MCF 10A (cell line): ENCODE measurements around the gene C11orf54. TPM values are rescaled to one million over a fixed set of nuclear protein-coding genes. Genes with fewer than 3 reads are reported as not detected.

Experiments used
- BruUV-seq: library from RNA; stranded (reverse); fragments of 400-500 nt; replicated peaks from 2 replicates; lab custom pipeline; 2021; lab: Mats Ljungman, UMichigan
- CTCF ChIA-PET: fragments of 300-600 bp; sonication (Branson Sonifier 250); formaldehyde crosslinking; extraction: SDS; loops from one replicate; lab custom pipeline; 2021; ENCODE audit warnings: antibody characterized with exemption, inconsistent platforms; lab: Yijun Ruan, JAX
- POLR2A ChIA-PET: fragments of 300-600, 350-650 bp; sonication (Branson Sonifier 250); formaldehyde crosslinking; extraction: SDS; loops from one replicate; lab custom pipeline; 2020; ENCODE audit warnings: antibody characterized with exemption, inconsistent platforms; lab: Yijun Ruan, JAX
- DNase-seq: peaks from one replicate; pipeline ENCODE4 v3.0.0-alpha.2; 2018; ENCODE audit not compliant: unreplicated experiment
- H3K27ac Mint-ChIP-seq: one replicate; pipeline ENCODE4 v1.8.0; 2022; ENCODE audit warnings: mild to moderate bottlenecking, low read depth, mixed read lengths; ENCODE audit not compliant: unreplicated experiment
- H3K27me3 Mint-ChIP-seq: one replicate; pipeline ENCODE4 v1.8.0; 2022; ENCODE audit warnings: mixed read lengths; ENCODE audit not compliant: insufficient read depth, unreplicated experiment
- H3K36me3 Mint-ChIP-seq: one replicate; pipeline ENCODE4 v1.8.0; 2022; ENCODE audit warnings: mild to moderate bottlenecking, moderate library complexity, mixed read lengths; ENCODE audit not compliant: insufficient read depth, unreplicated experiment
- H3K4me1 Mint-ChIP-seq: one replicate; pipeline ENCODE4 v1.8.0; 2022; ENCODE audit warnings: mixed read lengths; ENCODE audit not compliant: insufficient read depth, unreplicated experiment
- H3K4me3 Mint-ChIP-seq: one replicate; pipeline ENCODE4 v1.8.0; 2022; ENCODE audit warnings: mild to moderate bottlenecking, moderate library complexity, mixed read lengths; ENCODE audit not compliant: unreplicated experiment
- H3K9me3 Mint-ChIP-seq: one replicate; pipeline ENCODE4 v1.8.0; 2022; ENCODE audit warnings: mixed read lengths; ENCODE audit not compliant: unreplicated experiment
- intact Hi-C: fragments of 100-400 bp; cut with micrococcal nuclease; formaldehyde crosslinking; loops from 2 replicates; pipeline ENCODE4 v1.14.1; 2022
- total RNA-seq: library from RNA; stranded (reverse); gene quantifications from 2 replicates; pipeline ENCODE4 v1.2.3, GENCODE V29; 2022
- TF ChIP-seq, protein P1 (sequence below): fragments of 200-600 bp; IDR thresholded peaks from one replicate; pipeline ENCODE4 v1.8.0; 2022; ENCODE audit warnings: antibody characterized with exemption, mild to moderate bottlenecking; ENCODE audit not compliant: unreplicated experiment

Gene C11orf54
- total RNA-seq, 1 experiment from 2014 or later, result 13.8 TPM

DNA sequence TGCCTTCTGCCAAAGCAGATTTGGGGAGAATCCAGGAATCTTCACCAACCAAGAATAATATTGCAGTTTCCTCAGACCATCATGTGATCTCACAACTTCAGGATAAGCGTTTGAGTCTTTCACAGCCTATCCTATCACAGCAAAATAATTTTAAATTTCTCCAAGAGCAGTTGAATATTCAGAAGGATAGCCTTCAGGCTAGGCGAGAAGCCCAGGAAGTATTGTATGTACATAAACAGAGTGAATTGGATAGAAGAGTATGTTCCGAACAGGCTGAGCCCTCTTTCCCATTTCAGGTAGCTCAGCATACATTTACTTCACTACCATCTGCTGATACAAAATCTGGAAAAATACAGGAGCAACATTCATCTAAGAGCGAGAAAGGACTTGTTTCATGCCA lies 43.9 kb upstream of the C11orf54 start:
- Mint-ChIP-seq H3K9me3 (no peaks in the 10 kb centered on the region), H3K36me3 (peaks cover 76% of the 10 kb centered on the region), H3K27ac (no peak overlapping the region), H3K27me3 (no peaks in the 10 kb centered on the region), H3K4me3 (no peak overlapping the region), H3K4me1 (no peaks in the 10 kb centered on the region)
- intact Hi-C loops, result no loop called here
- no peak for DNase-seq
- ChIA-PET CTCF (interaction anchor here (0.7 kb wide), 1 partner anchor 935 kb away, joined by 3 read pairs; no protein-coding TSS in a partner anchor), POLR2A (interaction anchor here (0.7 kb wide), 1 partner anchor 39 kb away, joined by 3 read pairs; no protein-coding TSS in a partner anchor)
- BruUV-seq, result no TSS peak
- TF ChIP-seq, protein P1, sequence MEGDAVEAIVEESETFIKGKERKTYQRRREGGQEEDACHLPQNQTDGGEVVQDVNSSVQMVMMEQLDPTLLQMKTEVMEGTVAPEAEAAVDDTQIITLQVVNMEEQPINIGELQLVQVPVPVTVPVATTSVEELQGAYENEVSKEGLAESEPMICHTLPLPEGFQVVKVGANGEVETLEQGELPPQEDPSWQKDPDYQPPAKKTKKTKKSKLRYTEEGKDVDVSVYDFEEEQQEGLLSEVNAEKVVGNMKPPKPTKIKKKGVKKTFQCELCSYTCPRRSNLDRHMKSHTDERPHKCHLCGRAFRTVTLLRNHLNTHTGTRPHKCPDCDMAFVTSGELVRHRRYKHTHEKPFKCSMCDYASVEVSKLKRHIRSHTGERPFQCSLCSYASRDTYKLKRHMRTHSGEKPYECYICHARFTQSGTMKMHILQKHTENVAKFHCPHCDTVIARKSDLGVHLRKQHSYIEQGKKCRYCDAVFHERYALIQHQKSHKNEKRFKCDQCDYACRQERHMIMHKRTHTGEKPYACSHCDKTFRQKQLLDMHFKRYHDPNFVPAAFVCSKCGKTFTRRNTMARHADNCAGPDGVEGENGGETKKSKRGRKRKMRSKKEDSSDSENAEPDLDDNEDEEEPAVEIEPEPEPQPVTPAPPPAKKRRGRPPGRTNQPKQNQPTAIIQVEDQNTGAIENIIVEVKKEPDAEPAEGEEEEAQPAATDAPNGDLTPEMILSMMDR, result no peak

- Mint-ChIP-seq H3K27me3 (no peaks in the 10 kb centered on the region), H3K27ac (no peak overlapping the region), H3K36me3 (peaks cover 93% of the 10 kb centered on the region), H3K4me1 (no peaks in the 10 kb centered on the region), H3K9me3 (no peaks in the 10 kb centered on the region), H3K4me3 (no peak overlapping the region)
- TF ChIP-seq, protein P1, result no peak
- intact Hi-C loops, result no loop called here
- no peak for DNase-seq
- BruUV-seq, result no TSS peak
- ChIA-PET CTCF (interaction anchor here (0.6 kb wide), 1 partner anchor 19 kb away, joined by 3 read pairs; no protein-coding TSS in a partner anchor), POLR2A (no interaction called here)
Measured at GRCh38 chr11:93700830-93701229, 40.6 kb upstream of the C11orf54 start.

GRCh38 chr11:93704237-93704636 lies 37.2 kb upstream of the C11orf54 start:
- Mint-ChIP-seq H3K27me3 (no peaks in the 10 kb centered on the region), H3K4me3 (no peak overlapping the region), H3K9me3 (peaks cover 14% of the 10 kb centered on the region), H3K4me1 (no peaks in the 10 kb centered on the region), H3K27ac (no peak overlapping the region), H3K36me3 (peaks cover 84% of the 10 kb centered on the region)
- intact Hi-C loops, result no loop called here
- no TSS peak for BruUV-seq
- ChIA-PET POLR2A (interaction anchor here (0.8 to 0.9 kb wide), 2 partner anchors 9 to 40 kb away, joined by 3 read pairs; no protein-coding TSS in a partner anchor), CTCF (no interaction called here)
- TF ChIP-seq, protein P1, result no peak
- DNase-seq, result peak; percentile 8

- intact Hi-C loops, result no loop called here
- Mint-ChIP-seq H3K27me3 (no peaks in the 10 kb centered on the region), H3K36me3 (peaks cover 57% of the 10 kb centered on the region), H3K4me1 (no peaks in the 10 kb centered on the region), H3K4me3 (no peak overlapping the region), H3K27ac (no peak overlapping the region), H3K9me3 (peaks cover 32% of the 10 kb centered on the region)
- DNase-seq, result no peak
- no TSS peak for BruUV-seq
- ChIA-PET POLR2A (interaction anchor here (0.6 to 1.2 kb wide), 3 partner anchors 14 to 588 kb away, joined by 3 to 4 read pairs (median 3); partner anchors contain the start of genes C11orf54 and TAF1D), CTCF (interaction anchor here (1.1 kb wide), 1 partner anchor 18 kb away, joined by 3 read pairs; no protein-coding TSS in a partner anchor)
- TF ChIP-seq, protein P1, result no peak
Measured at GRCh38 chr11:93710239-93710638, 31.2 kb upstream of the C11orf54 start.
